Measurements from ENCODE around the gene LINS1. TPM values are rescaled to one million over a fixed set of nuclear protein-coding genes. Genes with fewer than 3 reads are reported as not detected.
"Not testable (repeated sequence)": the region's sequence is repeated elsewhere in the genome, so short reads cannot be mapped to it uniquely, and the experiment has no call there.

The LINS1 gene
- total RNA-seq, 4 donors from 2014 or later, result 32.9 to 63.0 (median 53.3) TPM

DNA sequence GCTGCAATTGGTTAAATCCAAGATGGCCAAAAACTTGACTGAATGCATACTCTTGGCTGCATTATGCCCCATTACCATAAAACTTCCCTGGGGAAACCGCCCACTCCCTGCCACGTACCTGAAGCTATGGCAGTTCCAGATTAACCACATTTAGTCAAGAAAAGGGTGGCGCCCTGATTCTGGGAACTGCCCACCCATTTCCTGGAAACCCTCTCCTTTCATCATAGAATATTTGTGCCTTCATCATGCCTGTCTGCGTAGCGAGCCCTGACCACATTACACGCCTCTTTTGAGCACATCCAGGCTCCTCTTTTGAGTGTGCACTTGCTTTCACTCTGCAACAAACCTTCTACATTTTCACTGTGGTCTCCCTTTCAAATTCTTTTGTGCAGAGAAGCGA lies 5.2 kb downstream of the LINS1 start:
- TF ChIP-seq POLR2A (IDR thresholded peaks at IDR 0.05), result no peak
- TF ChIP-seq, protein P1, sequence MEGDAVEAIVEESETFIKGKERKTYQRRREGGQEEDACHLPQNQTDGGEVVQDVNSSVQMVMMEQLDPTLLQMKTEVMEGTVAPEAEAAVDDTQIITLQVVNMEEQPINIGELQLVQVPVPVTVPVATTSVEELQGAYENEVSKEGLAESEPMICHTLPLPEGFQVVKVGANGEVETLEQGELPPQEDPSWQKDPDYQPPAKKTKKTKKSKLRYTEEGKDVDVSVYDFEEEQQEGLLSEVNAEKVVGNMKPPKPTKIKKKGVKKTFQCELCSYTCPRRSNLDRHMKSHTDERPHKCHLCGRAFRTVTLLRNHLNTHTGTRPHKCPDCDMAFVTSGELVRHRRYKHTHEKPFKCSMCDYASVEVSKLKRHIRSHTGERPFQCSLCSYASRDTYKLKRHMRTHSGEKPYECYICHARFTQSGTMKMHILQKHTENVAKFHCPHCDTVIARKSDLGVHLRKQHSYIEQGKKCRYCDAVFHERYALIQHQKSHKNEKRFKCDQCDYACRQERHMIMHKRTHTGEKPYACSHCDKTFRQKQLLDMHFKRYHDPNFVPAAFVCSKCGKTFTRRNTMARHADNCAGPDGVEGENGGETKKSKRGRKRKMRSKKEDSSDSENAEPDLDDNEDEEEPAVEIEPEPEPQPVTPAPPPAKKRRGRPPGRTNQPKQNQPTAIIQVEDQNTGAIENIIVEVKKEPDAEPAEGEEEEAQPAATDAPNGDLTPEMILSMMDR (IDR thresholded peaks at IDR 0.05), result no peak
- intact Hi-C loops (cut with DNase I), result no loop called here
- H3K27me3 ChIP-seq, result no peaks in the 10 kb centered on the region
- H3K4me3 ChIP-seq (replicated peaks in 1 of 3), result no peak overlapping the region
- peaks cover 34 to 54% of the 10 kb centered on the region in 2 donors for H3K4me1 ChIP-seq
- DNase-seq, result peak; percentile 52 to 53
- H3K36me3 ChIP-seq, result no peaks in the 10 kb centered on the region
- H3K27ac ChIP-seq, result peak overlapping the region; percentile 22 to 50 (median 45)
- no peaks in the 10 kb centered on the region for H3K9me3 ChIP-seq
- WGBS, 2 donors, result 53 to 54% methylated on average over 7 of the region's 7 CpGs

DNA sequence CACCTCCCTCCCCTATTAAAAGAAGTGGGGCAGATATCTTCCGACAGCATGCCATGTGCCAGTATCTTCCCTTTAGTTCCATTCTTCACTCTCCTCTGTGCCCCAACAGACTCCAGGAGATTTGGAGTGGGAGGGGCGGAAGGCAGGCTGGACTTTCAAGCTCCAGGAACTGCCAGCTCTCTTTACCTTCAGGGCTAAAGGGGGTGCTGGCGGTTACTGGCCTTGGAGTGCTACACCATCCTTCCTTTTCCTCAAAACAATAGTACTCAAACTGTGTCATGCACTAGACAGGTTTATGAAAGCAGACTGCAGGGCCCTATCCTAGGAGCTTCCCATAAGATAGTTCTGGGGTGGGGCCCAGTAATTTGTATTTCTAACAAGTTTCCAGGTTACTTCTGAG lies 6.0 kb downstream of the LINS1 start:
- WGBS, 2 donors, result 92 to 95% methylated on average over 3 of the region's 3 CpGs
- peak in 1 of 2 donors; percentile 7 for DNase-seq
- H3K4me3 ChIP-seq (replicated peaks in 1 of 3), result no peak overlapping the region

DNA sequence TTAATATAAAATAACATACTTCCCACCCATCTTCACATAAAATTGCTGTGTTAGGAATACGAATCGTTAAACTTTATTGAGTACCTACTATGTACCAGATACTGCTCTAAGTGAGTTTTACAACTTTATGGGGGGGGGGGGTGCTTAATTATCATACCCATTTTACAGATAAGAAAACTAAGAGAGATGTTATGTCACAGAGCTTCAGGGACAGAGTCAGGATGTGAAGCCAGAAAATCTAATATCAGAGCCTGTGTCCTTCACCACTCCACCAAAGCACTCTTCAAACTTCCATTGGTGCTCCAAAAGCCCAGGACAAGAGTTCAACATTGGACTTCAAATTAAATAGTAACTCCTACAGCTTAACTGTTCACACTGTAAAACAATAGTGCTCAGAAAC lies 8.6 kb downstream of the LINS1 start:
- DNase-seq, result no peak
- Histone ChIP-seq H3K27ac (no peak overlapping the region), H3K27me3 (no peaks in the 10 kb centered on the region), H3K9me3 (no peaks in the 10 kb centered on the region), H3K4me3 (replicated peaks in 1 of 3) (no peak overlapping the region), H3K4me1 (peaks cover 18 to 29% of the 10 kb centered on the region in 2 donors), H3K36me3 (no peaks in the 10 kb centered on the region)
- TF ChIP-seq, protein P1 (IDR thresholded peaks at IDR 0.05), result no peak
- WGBS, 2 donors, result 95 to 99% methylated on average over 2 of the region's 2 CpGs
- intact Hi-C loops (cut with DNase I), result no loop called here

More for the DNA sequence above, 6.0 kb downstream of the LINS1 start:
- no peaks in the 10 kb centered on the region for H3K9me3 ChIP-seq
- intact Hi-C loops (cut with DNase I), result no loop called here
- peak overlapping the region in 2 of 3 donors; percentile 45 to 50 for H3K27ac ChIP-seq
- no peak for TF ChIP-seq POLR2A (IDR thresholded peaks at IDR 0.05)
- TF ChIP-seq, protein P1 (IDR thresholded peaks at IDR 0.05), result no peak
- H3K4me1 ChIP-seq, result peaks cover 29 to 50% of the 10 kb centered on the region in 2 donors
- no peaks in the 10 kb centered on the region for H3K27me3 ChIP-seq
- H3K36me3 ChIP-seq, result no peaks in the 10 kb centered on the region

DNA sequence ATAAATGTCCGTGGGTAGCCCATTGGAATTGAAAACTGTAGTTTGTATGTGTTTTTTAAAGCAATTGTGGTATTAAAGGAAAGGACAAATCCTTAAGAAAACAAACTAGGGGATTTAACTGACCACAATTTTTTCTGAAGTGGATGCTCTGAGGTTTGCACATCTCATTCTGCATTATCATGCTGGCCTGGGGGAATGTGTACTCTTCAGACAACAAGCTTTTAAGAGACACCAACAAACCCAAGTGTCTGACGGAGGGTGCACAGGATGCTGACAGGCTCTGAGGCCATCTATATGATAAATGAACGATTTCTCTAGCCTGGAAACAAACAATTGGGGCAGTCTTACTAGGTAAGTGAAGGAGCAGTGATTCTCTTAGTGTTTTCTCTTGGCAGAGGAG lies 9.1 kb downstream of the LINS1 start:
- 83 to 90% methylated on average over 3 of the region's 3 CpGs for WGBS, 2 donors
- intact Hi-C loops (cut with DNase I), result no loop called here
- no peak overlapping the region for H3K27ac ChIP-seq
- H3K9me3 ChIP-seq, result no peaks in the 10 kb centered on the region
- no peak for TF ChIP-seq POLR2A (IDR thresholded peaks at IDR 0.05)
- TF ChIP-seq, protein P1 (IDR thresholded peaks at IDR 0.05), result no peak
- no peaks in the 10 kb centered on the region for H3K27me3 ChIP-seq
- H3K4me3 ChIP-seq (replicated peaks in 1 of 3), result no peak overlapping the region
- no peak for DNase-seq
- peaks cover 17 to 24% of the 10 kb centered on the region in 2 donors for H3K4me1 ChIP-seq
- H3K36me3 ChIP-seq, result no peaks in the 10 kb centered on the region

DNA sequence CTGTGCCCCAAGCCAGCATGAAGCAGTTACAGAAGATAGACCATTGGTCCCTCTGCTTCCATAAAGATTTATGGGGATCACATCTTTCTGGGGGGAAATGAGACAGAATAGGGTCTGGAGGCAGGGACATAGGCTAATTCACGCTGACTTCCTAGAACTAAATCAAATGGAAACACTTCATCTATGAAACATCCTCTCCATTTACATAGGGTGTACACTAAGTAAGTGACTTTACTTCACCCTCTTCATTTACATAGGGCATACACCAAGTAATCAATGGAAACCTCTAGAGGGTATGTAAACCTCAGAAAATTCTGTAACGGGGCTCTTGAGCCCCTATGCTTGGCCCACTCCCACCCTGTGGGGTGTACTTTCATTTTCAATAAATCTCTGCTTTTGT lies 10.1 kb downstream of the LINS1 start:
- H3K36me3 ChIP-seq, result no peaks in the 10 kb centered on the region
- H3K27ac ChIP-seq, result no peak overlapping the region
- intact Hi-C loops (cut with DNase I), result no loop called here
- no peaks in the 10 kb centered on the region for H3K9me3 ChIP-seq
- no peak for DNase-seq
- WGBS, 2 donors, result 67 to 68% methylated on average over 2 of the region's 2 CpGs
- no peaks in the 10 kb centered on the region for H3K27me3 ChIP-seq
- H3K4me1 ChIP-seq, result peaks cover 7 to 13% of the 10 kb centered on the region in 2 donors
- TF ChIP-seq, protein P1 (IDR thresholded peaks at IDR 0.05), result no peak
- no peak for TF ChIP-seq POLR2A (IDR thresholded peaks at IDR 0.05)
- no peak overlapping the region for H3K4me3 ChIP-seq (replicated peaks in 1 of 3)

DNA sequence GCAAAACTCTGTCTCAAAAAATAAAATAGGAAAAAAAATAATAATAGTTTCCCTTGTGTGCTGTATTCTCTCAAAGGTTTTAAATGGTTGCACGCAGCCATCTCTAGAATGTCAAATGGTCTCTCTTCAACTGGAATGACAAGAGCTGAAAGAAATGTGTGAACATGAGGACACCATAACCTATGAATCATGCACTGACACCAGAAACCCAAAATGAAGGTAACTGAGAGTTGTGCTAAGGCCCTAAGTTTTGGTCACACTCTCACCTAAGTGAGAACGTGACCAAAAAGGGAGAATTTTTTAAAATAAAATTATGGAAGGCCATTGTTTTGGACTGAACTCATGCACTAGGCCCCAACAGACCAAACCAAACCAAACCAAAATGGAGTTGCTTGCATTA lies 10.8 kb downstream of the LINS1 start:
- H3K4me1 ChIP-seq; H3K36me3 ChIP-seq; H3K27ac ChIP-seq; H3K9me3 ChIP-seq; intact Hi-C loops (cut with DNase I); DNase-seq; H3K4me3 ChIP-seq (replicated peaks in 1 of 3); H3K27me3 ChIP-seq: not testable (repeated sequence)
- 95 to 98% methylated on average over 2 of the region's 2 CpGs for WGBS, 2 donors
